Fibroblast of the aortic adventitia (primary cell): Measurements from ENCODE around the gene TMEM186. TPM values are rescaled to one million over a fixed set of nuclear protein-coding genes. Genes with fewer than 3 reads are reported as not detected.

Experiments
- DNase-seq: peaks from one replicate; pipeline ENCODE4 v3.0.0-alpha.2; 2010; ENCODE audit warnings: low read depth
- H3K4me3 ChIP-seq: 2 replicates; pipeline ENCODE4 v1.5.1; 2011; ENCODE audit warnings: low read depth, mild to moderate bottlenecking, control low read depth, low read length, moderate library complexity
- total RNA-seq: library from RNA; depleted of rRNA; stranded (reverse); fragments of >200 nt; gene quantifications from 2 replicates; pipeline ENCODE4 v1.2.3, GENCODE V29; 2012; ENCODE audit warnings: low replicate concordance
- TF ChIP-seq, protein P1 (sequence below): IDR thresholded peaks from 2 replicates; pipeline ENCODE4 v1.5.1; 2011; ENCODE audit warnings: mild to moderate bottlenecking, low read length, control low read depth, inconsistent platforms; ENCODE audit not compliant: insufficient read depth

The TMEM186 gene
- total RNA-seq, 1 donor, result 3.6 TPM

DNA sequence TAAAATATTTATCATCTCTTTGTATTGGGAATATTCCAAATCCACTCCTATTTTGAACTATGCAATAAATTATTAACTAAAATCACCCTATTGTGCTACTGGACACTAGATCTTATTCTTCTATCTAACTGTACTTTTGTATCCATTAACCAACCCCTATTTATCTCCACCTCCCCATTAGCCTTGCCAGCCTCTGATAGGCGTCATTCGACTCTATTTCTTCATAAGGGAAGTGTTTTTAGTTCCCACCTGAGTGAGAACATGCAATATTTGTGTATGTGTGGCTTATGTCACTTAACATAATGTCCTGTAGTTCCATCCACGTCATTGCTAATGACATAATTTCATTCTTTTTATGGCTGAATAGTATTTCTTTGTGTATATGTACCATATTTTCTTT, 23.9 kb downstream of the TMEM186 start:
- TF ChIP-seq, protein P1, sequence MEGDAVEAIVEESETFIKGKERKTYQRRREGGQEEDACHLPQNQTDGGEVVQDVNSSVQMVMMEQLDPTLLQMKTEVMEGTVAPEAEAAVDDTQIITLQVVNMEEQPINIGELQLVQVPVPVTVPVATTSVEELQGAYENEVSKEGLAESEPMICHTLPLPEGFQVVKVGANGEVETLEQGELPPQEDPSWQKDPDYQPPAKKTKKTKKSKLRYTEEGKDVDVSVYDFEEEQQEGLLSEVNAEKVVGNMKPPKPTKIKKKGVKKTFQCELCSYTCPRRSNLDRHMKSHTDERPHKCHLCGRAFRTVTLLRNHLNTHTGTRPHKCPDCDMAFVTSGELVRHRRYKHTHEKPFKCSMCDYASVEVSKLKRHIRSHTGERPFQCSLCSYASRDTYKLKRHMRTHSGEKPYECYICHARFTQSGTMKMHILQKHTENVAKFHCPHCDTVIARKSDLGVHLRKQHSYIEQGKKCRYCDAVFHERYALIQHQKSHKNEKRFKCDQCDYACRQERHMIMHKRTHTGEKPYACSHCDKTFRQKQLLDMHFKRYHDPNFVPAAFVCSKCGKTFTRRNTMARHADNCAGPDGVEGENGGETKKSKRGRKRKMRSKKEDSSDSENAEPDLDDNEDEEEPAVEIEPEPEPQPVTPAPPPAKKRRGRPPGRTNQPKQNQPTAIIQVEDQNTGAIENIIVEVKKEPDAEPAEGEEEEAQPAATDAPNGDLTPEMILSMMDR, result no peak
- no peak overlapping the region for H3K4me3 ChIP-seq
- no peak for DNase-seq

DNA sequence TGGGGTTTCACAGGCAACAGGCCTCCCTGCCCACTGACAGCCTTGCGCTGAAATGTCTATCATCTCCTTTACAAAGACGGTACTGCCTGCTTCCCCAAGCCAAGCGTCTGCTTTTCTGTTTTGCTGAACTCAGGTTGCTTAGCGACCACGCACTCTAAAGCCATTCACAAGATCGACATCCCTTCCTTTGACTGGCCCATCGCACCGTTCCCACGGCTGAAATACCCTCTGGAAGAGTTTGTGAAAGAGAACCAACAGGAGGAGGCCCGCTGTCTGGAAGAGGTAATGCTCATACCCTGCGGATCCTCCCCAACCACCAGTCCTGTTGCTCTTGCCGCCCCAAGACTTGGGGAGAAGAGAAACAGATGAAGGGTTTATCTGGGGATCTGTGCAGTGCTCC, 28.7 kb downstream of the TMEM186 start:
- no peak overlapping the region for H3K4me3 ChIP-seq
- no peak for DNase-seq
- TF ChIP-seq, protein P1, result no peak

DNA sequence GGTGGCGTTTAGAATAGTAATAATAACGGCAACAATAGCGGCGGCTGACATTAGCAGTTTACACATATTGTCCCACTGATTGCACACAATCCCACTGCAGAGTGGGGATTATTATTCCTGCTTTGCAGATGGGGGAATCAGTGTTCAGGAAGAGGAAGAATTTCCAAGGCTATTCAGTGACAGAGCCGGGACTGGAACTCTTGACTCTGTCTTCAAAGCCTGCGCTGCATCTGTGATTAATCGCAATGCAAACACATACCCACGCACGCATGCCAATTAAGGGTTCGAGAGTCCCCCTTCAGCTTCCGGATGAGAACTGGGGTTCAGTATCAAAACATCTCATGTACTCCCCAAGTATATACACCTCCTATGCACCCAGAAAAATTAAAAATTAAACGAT, 29.2 kb downstream of the TMEM186 start:
- no peak for DNase-seq
- H3K4me3 ChIP-seq, result no peak overlapping the region
- TF ChIP-seq, protein P1, result no peak

DNA sequence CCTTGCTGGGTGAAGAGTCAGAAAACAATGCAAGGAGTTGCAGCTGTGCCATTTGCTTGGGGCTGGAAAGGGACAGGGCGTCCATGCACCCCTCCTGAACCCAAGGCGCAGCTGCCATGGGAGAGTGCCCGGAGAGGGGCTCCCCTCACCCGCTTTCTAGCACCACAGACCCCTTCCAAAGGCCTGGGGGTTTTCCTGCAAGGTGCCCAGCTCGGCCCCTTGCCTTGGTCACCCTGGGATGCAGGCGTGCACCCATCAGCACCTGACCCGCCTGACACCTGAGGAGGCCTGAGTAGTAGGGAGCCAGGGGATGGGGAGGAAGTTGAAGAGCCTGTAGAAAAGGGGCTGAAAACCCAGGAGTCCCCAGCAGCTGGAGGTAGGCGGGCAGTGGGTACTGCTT, 30.3 kb downstream of the TMEM186 start:
- H3K4me3 ChIP-seq, result no peak overlapping the region
- TF ChIP-seq, protein P1, result no peak
- no peak for DNase-seq

DNA sequence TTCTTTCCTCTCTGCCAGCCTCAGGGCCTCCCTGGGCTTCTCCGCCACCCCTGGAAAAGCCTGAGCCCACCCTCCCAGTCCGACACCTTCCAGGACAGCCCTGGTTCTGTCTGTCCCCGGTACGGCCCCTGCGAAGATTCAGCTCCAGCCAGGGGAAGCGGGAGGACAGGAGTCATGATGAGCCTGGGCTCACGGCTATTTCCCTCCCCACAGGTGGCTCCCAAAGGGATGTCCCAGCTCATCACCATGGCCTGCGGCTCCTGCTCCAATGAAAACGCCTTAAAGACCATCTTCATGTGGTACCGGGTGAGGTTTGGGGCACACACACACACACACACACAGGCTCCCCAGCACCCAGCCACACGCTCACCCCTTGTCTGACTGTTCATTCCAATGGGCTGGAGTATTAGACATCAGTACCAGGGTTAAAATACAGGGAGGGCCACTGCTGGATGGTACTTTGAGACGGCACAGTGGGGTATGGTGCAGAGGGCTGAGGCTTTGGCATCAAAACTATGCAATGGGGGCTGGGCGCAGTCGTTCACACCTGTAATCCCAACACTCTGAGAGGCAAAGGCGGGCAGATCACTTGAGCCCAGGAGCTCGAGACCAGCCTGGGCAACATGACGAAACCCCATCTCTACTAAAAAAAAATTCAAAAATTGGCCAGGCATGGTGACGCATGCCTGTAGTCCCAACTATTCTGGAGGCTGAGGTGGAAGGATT, 32.8 kb downstream of the TMEM186 start:
- no peak overlapping the region for H3K4me3 ChIP-seq
- TF ChIP-seq, protein P1, result no peak
- no peak for DNase-seq

DNA sequence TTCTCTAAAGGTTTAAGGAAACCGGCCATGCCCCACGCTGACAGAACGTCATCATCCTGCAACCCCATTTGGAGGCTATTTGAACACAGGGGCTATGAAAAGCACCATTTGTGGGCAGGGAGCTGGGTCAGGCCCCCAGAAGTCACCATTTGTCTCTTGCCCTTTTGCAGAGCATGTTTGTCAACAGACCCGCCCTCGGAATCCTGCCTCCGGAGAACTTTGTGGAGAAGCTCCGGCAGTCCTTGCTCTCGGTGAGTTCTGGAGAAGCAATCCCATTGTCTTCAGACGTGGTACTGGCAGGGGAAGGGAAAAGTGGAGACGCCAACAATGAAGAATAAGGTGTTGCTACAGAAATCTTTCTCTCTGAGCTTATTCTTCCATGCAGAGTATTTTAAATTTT, 33.5 kb downstream of the TMEM186 start:
- DNase-seq, result no peak
- no peak overlapping the region for H3K4me3 ChIP-seq
- TF ChIP-seq, protein P1, result no peak

DNA sequence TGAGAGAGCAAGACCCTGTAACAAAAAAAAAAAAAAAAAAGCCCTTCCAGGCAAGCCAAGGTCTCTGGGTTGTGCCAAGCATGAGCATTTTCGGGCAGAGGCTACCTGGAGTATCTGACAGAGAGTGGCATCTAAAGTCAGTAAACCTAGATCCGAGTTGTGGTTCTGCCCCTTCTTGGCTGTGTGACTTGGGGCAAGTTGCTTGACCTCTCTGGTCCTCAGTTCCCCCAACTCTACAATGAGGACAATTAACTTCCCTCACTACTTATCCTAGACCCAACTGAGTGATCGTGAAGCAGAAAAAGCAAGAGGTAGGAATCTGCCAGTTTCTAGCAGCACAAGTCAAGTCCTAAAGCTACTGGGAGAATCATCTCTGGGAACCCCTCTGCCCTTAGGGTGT, 34.4 kb downstream of the TMEM186 start:
- no peak overlapping the region for H3K4me3 ChIP-seq
- TF ChIP-seq, protein P1, result no peak
- DNase-seq, result no peak
